H9 (cell line): ENCODE results near the gene PLCB1. TPM values are rescaled to one million over a fixed set of nuclear protein-coding genes. Genes with fewer than 3 reads are reported as not detected.

Experiments used
- DNase-seq: peaks from one replicate; pipeline ENCODE4 v3.0.0-alpha.2; 2017
- H2AFZ ChIP-seq: one replicate; pipeline ENCODE4 v1.6.1; 2013; ENCODE audit warnings: mild to moderate bottlenecking, low read length, control low read depth, moderate library complexity
- H2AK5ac ChIP-seq: 2 replicates; pipeline ENCODE4 v1.6.1; 2013; ENCODE audit warnings: low read length, control low read depth, mixed read lengths; ENCODE audit not compliant: insufficient read length
- H2BK120ac ChIP-seq: one replicate; pipeline ENCODE4 v1.6.1; 2013; ENCODE audit warnings: low read depth, mild to moderate bottlenecking, low read length, control low read depth, inconsistent platforms; ENCODE audit not compliant: poor library complexity, severe bottlenecking
- H2BK12ac ChIP-seq: 2 replicates; pipeline ENCODE4 v1.6.1; 2013; ENCODE audit warnings: low read length, control low read depth, mixed read lengths, low read depth; ENCODE audit not compliant: insufficient read length
- H2BK15ac ChIP-seq: 2 replicates; pipeline ENCODE4 v1.6.1; 2013; ENCODE audit warnings: low read depth, low read length, control low read depth
- H2BK20ac ChIP-seq: one replicate; pipeline ENCODE4 v1.6.1; 2013; ENCODE audit warnings: low read depth, mild to moderate bottlenecking, low read length, control low read depth, inconsistent platforms; ENCODE audit not compliant: poor library complexity, severe bottlenecking
- H2BK5ac ChIP-seq: 2 replicates; pipeline ENCODE4 v1.6.1; 2013; ENCODE audit warnings: low read length, control low read depth, mixed read lengths; ENCODE audit not compliant: insufficient read length
- H3K14ac ChIP-seq: 2 replicates; pipeline ENCODE4 v1.6.1; 2013; ENCODE audit warnings: low read length, control low read depth; ENCODE audit not compliant: insufficient read depth
- H3K18ac ChIP-seq: 2 replicates; pipeline ENCODE4 v1.6.1; 2013; ENCODE audit warnings: low read depth, mild to moderate bottlenecking, mixed read lengths, low read length, control low read depth; ENCODE audit not compliant: insufficient read length
- H3K23ac ChIP-seq: 2 replicates; pipeline ENCODE4 v1.6.1; 2013; ENCODE audit warnings: low read length, control low read depth, mixed read lengths, low read depth; ENCODE audit not compliant: insufficient read length
- H3K23me2 ChIP-seq: 2 replicates; pipeline ENCODE4 v1.6.1; 2013; ENCODE audit warnings: low read depth, mild to moderate bottlenecking, mixed read lengths, low read length, control low read depth; ENCODE audit not compliant: insufficient read length, poor library complexity, severe bottlenecking
- H3K27ac ChIP-seq: 2 replicates; pipeline ENCODE4 v1.5.1; 2013; ENCODE audit warnings: low read length, control low read depth, mixed read lengths, low read depth; ENCODE audit not compliant: insufficient read length
- H3K27me3 ChIP-seq: 2 replicates; pipeline ENCODE4 v1.6.1; 2013; ENCODE audit warnings: low read length, control low read depth, inconsistent platforms; ENCODE audit not compliant: insufficient read depth
- H3K4ac ChIP-seq: 2 replicates; pipeline ENCODE4 v1.6.1; 2013; ENCODE audit warnings: low read depth, mild to moderate bottlenecking, control low read depth, inconsistent platforms, low read length, moderate library complexity
- H3K4me1 ChIP-seq: 2 replicates; pipeline ENCODE4 v1.6.1; 2013; ENCODE audit warnings: low read length, control low read depth, inconsistent platforms; ENCODE audit not compliant: insufficient read depth
- H3K4me2 ChIP-seq: 2 replicates; pipeline ENCODE4 v1.6.1; 2013; ENCODE audit warnings: low read length, control low read depth, mixed read lengths; ENCODE audit not compliant: insufficient read length, insufficient read depth
- H3K56ac ChIP-seq: 2 replicates; pipeline ENCODE4 v1.6.1; 2013; ENCODE audit warnings: low read depth, mild to moderate bottlenecking, mixed read lengths, low read length, control low read depth; ENCODE audit not compliant: insufficient read length
- H3K79me1 ChIP-seq: 2 replicates; pipeline ENCODE4 v1.6.1; 2013; ENCODE audit warnings: low read depth, mild to moderate bottlenecking, moderate library complexity, low read length, control low read depth, inconsistent platforms; ENCODE audit not compliant: insufficient read depth, poor library complexity, severe bottlenecking
- H3K79me2 ChIP-seq: 2 replicates; pipeline ENCODE4 v1.6.1; 2013; ENCODE audit warnings: low read length, control low read depth, inconsistent platforms; ENCODE audit not compliant: insufficient read depth
- H3K9ac ChIP-seq: 2 replicates; pipeline ENCODE4 v1.6.1; 2013; ENCODE audit warnings: low read length, control low read depth, mixed read lengths; ENCODE audit not compliant: insufficient read length; ENCODE audit errors: extremely low read depth
- H3K9me3 ChIP-seq: one replicate; pipeline ENCODE4 v1.6.1; 2013; ENCODE audit warnings: low read depth, low read length, inconsistent platforms; ENCODE audit not compliant: control insufficient read depth
- H3T11ph ChIP-seq: one replicate; pipeline ENCODE4 v1.6.1; 2013; ENCODE audit warnings: mild to moderate bottlenecking, low read length, control low read depth, inconsistent platforms
- H4K20me1 ChIP-seq: one replicate; pipeline ENCODE4 v1.6.1; 2013; ENCODE audit not compliant: control insufficient read depth, insufficient read length, insufficient read depth
- H4K5ac ChIP-seq: 2 replicates; pipeline ENCODE4 v1.6.1; 2013; ENCODE audit warnings: low read depth, mild to moderate bottlenecking, mixed read lengths, low read length, control low read depth; ENCODE audit not compliant: insufficient read length
- H4K8ac ChIP-seq: replicated peaks from 2 replicates; pipeline ENCODE4 v1.6.1; 2013; ENCODE audit warnings: low read length, control low read depth, mixed read lengths, low read depth; ENCODE audit not compliant: insufficient read length
- H4K91ac ChIP-seq: 2 replicates; pipeline ENCODE4 v1.6.1; 2013; ENCODE audit warnings: low read depth, mild to moderate bottlenecking, moderate library complexity, mixed read lengths, low read length, control low read depth; ENCODE audit not compliant: insufficient read length
- H3K27ac Mint-ChIP-seq, 3 experiments: 2 replicates in 2 of 3; 3 replicates in 1 of 3; pipeline ENCODE4 v1.8.0; 2020 to 2021; ENCODE audit warnings: mixed read lengths in 3 of 3, mild to moderate bottlenecking in 1 of 3, moderate library complexity in 1 of 3
- H3K27me3 Mint-ChIP-seq: 2 replicates; pipeline ENCODE4 v1.8.0; 2021; ENCODE audit warnings: low read depth, mild to moderate bottlenecking, moderate library complexity, mixed read lengths
- H3K36me3 Mint-ChIP-seq, 3 experiments: 2 replicates in 2 of 3; 3 replicates in 1 of 3; pipeline ENCODE4 v1.8.0; 2020 to 2021; ENCODE audit warnings: low read depth in 3 of 3, mixed read lengths in 3 of 3; ENCODE audit not compliant: insufficient read depth in 1 of 3
- H3K4me1 Mint-ChIP-seq, 2 experiments: 2 replicates each; pipeline ENCODE4 v1.8.0; 2020; ENCODE audit warnings: mixed read lengths in 2 of 2
- H3K4me3 Mint-ChIP-seq, 2 experiments: 2 replicates in 1 of 2; 3 replicates in 1 of 2; pipeline ENCODE4 v1.8.0; 2020 to 2021; ENCODE audit warnings: mild to moderate bottlenecking in 2 of 2, mixed read lengths in 2 of 2, moderate library complexity in 1 of 2
- H3K9me3 Mint-ChIP-seq, 2 experiments: 2 replicates in 1 of 2; 3 replicates in 1 of 2; pipeline ENCODE4 v1.8.0; 2020; ENCODE audit warnings: mild to moderate bottlenecking in 2 of 2, mixed read lengths in 2 of 2, moderate library complexity in 1 of 2
- WGBS: extraction: QIAGEN DNeasy Blood & Tissue Kit; methylation state at CpG from one replicate; pipeline ENCODE4 v1.1.7; 2013; ENCODE audit warnings: missing lambda C conversion rate, low lambda C conversion rate, mixed read lengths; ENCODE audit not compliant: insufficient read length; ENCODE audit errors: extremely low coverage; 5-methylcytosine and 5-hydroxymethylcytosine counted together
- total RNA-seq: library from RNA; stranded (reverse); gene quantifications from 2 replicates; pipeline ENCODE4 v1.2.1, GENCODE V29; 2021
- TF ChIP-seq, protein P1 (sequence below): fragments of 200-600 bp; sonication (generic); conservative IDR thresholded peaks from 3 replicates; pipeline ENCODE4 v1.8.0; 2021; ENCODE audit warnings: antibody characterized with exemption, mild to moderate bottlenecking

PLCB1 gene
- total RNA-seq, 1 experiment from 2014 or later, result 11.5 TPM

- Histone ChIP-seq H2BK20ac (no peak overlapping the region), H3K79me2 (no peaks in the 10 kb centered on the region), H2BK15ac (no peak overlapping the region), H3K9me3 (no peaks in the 10 kb centered on the region), H4K5ac (no peak overlapping the region), H4K8ac (no peak overlapping the region), H4K91ac (no peak overlapping the region), H3K23me2 (no peaks in the 10 kb centered on the region), H3K27me3 (no peaks in the 10 kb centered on the region), H3K27ac (no peak overlapping the region), H3K18ac (no peak overlapping the region), H3K79me1 (no peaks in the 10 kb centered on the region), H3K14ac (no peak overlapping the region), H3K9ac (no peak overlapping the region), H3K4me2 (no peak overlapping the region), H3K4ac (no peak overlapping the region), H2BK5ac (no peak overlapping the region), H2BK120ac (no peak overlapping the region), H3K23ac (no peak overlapping the region), H2BK12ac (no peak overlapping the region), H4K20me1 (no peaks in the 10 kb centered on the region), H3K56ac (no peak overlapping the region), H2AFZ (no peak overlapping the region), H3T11ph (no peak overlapping the region), H2AK5ac (no peak overlapping the region), H3K4me1 (no peaks in the 10 kb centered on the region)
- Mint-ChIP-seq H3K36me3 (peaks cover 4 to 11% (median 5%) of the 10 kb centered on the region in 3 experiments), H3K4me3 (no peak overlapping the region), H3K4me1 (no peaks in the 10 kb centered on the region), H3K27me3 (peaks cover 1% of the 10 kb centered on the region; the same call in 1 of the 2 replicates), H3K27ac (no peak overlapping the region), H3K9me3 (peaks cover 16 to 17% of the 10 kb centered on the region in 2 experiments)
- TF ChIP-seq, protein P1, sequence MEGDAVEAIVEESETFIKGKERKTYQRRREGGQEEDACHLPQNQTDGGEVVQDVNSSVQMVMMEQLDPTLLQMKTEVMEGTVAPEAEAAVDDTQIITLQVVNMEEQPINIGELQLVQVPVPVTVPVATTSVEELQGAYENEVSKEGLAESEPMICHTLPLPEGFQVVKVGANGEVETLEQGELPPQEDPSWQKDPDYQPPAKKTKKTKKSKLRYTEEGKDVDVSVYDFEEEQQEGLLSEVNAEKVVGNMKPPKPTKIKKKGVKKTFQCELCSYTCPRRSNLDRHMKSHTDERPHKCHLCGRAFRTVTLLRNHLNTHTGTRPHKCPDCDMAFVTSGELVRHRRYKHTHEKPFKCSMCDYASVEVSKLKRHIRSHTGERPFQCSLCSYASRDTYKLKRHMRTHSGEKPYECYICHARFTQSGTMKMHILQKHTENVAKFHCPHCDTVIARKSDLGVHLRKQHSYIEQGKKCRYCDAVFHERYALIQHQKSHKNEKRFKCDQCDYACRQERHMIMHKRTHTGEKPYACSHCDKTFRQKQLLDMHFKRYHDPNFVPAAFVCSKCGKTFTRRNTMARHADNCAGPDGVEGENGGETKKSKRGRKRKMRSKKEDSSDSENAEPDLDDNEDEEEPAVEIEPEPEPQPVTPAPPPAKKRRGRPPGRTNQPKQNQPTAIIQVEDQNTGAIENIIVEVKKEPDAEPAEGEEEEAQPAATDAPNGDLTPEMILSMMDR, result no peak
- DNase-seq, result no peak
- whole genome bisulfite sequencing, result no CpG with 5 or more reads among the region's 4 CpGs
These were observed 31.5 kb downstream of the PLCB1 start for GRCh38 chr20:8163543-8163942.
